ENCODE measurements around the gene MAD1L1. TPM values are rescaled to one million over a fixed set of nuclear protein-coding genes. Genes with fewer than 3 reads are reported as not detected.
A peak's percentile ranks its signal among the peaks of the same experiment; 100 is the strongest.

The MAD1L1 gene
- total RNA-seq, 1 donor from 2014 or later = 17.9 TPM

GRCh38 chr7:1949681-1950055, 283.1 kb downstream of the MAD1L1 start:
- intact Hi-C loops (cut with DNase I) = no loop called here
- ATAC-seq (ENCODE audit: poor library complexity) (no peak), DNase-seq (no peak)

- DNase-seq = peak; percentile 39
- intact Hi-C loops (cut with DNase I) = no loop called here
- no peak for ATAC-seq (ENCODE audit: poor library complexity)
Measured at GRCh38 chr7:1948887-1949680, 283.7 kb downstream of the MAD1L1 start.

DNA sequence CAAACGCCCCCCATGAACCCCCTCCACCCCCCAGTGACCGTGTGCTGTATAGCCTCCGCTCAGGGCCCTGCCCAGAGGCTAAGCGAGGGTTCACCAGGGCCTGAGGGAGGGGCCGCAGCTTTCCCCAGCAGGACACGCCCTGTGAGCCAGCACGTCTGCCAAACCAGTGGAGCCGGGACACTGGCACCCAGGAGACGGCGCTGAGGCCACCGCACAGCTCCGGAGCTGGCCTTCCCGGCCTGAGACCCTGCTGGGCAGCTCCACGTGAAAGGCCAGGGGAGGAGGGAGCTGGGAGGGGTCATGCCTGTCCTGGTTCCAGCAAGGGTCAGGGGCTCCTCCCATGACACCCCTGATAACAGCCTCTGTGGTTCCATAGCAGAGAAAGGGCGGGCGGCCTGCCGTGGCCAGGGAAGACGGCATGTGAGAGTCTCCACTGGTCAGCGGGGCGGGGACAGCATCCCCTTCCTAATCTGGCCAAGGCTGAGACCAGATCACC, 284.4 kb downstream of the MAD1L1 start:
- intact Hi-C loops (cut with DNase I) = no loop called here
- DNase-seq = peak; percentile 24
- ATAC-seq (ENCODE audit: poor library complexity) = no peak

- intact Hi-C loops (cut with DNase I) = no loop called here
- DNase-seq (peak; percentile 30), ATAC-seq (ENCODE audit: poor library complexity) (no peak)
Measured at GRCh38 chr7:1947586-1948217, 285.0 kb downstream of the MAD1L1 start.

- intact Hi-C loops (cut with DNase I) = no loop called here
- DNase-seq = peak; percentile 40
- no peak for ATAC-seq (ENCODE audit: poor library complexity)
Measured at GRCh38 chr7:1946773-1947450, 285.8 kb downstream of the MAD1L1 start.

- intact Hi-C loops (cut with DNase I) = no loop called here
- ATAC-seq (ENCODE audit: poor library complexity) (no peak), DNase-seq (peak; percentile 28)
Measured at GRCh38 chr7:1946025-1946772, 286.5 kb downstream of the MAD1L1 start.

DNA sequence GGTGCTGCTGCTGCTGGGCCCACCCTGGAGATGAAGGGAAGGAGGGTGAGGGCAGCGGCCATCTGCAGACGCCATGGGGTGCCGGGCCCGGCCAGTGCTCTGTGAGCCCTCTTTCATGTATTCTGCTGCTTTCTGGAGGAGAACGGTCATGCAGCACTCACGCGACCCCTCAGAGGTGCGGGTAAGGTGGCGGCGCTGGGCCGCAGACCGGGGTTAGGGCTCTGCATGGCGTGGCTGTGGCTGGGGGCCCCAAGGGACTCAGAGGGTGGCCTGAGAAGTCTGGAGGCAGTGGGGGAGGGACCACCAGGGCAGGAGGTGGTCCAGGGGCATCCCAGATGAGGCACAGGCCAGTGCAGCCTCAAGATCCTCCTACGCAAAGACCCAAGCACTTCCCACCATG, 287.2 kb downstream of the MAD1L1 start:
- intact Hi-C loops (cut with DNase I) = no loop called here
- DNase-seq (peak; percentile 13), ATAC-seq (ENCODE audit: poor library complexity) (no peak)

GRCh38 chr7:1944619-1945210, 288.0 kb downstream of the MAD1L1 start:
- intact Hi-C loops (cut with DNase I) = no loop called here
- peak; percentile 36 for DNase-seq
- ATAC-seq (ENCODE audit: poor library complexity) = no peak

GRCh38 chr7:1943933-1944618, 288.7 kb downstream of the MAD1L1 start:
- ATAC-seq (ENCODE audit: poor library complexity) = no peak
- intact Hi-C loops (cut with DNase I) = no loop called here
- DNase-seq = peak; percentile 21

DNA sequence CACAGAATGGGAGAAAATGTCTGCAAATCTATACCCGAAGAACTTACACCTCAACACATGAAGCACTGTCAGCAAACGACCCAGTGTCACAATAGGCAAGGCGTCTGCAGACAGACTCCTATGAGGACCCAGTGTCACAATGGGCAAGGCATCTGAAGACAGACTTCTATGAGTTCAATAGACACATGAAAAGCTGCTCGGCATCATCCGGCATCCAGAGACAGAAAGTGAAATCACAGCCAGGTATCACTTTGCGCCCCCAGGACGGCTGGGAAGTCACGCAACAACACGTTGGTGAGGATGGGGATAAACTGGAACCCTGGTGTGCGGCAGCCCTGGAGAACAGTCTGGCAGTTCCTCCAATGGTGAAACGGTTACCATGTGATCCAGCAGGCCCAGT, 289.4 kb downstream of the MAD1L1 start:
- intact Hi-C loops (cut with DNase I) = no loop called here
- DNase-seq (no peak), ATAC-seq (ENCODE audit: poor library complexity) (no peak)

DNA sequence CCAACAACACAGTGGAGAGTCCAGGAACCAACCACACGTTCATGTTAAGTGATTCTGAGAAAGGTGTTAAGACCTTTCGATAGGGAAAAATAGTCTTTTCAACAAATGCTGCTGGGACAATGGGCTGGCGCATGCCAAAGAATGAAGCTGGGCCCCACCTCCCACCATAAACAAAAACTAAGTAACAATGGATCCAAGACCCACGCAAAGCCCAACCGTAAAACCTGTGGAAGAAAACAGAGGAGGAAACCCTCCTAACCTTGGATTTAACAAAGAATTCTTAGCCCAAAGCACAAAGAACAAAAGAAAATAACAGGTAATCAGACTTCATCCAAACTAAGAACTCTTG, 289.8 kb downstream of the MAD1L1 start:
- ATAC-seq (ENCODE audit: poor library complexity) (no peak), DNase-seq (no peak)
- intact Hi-C loops (cut with DNase I) = no loop called here

DNA sequence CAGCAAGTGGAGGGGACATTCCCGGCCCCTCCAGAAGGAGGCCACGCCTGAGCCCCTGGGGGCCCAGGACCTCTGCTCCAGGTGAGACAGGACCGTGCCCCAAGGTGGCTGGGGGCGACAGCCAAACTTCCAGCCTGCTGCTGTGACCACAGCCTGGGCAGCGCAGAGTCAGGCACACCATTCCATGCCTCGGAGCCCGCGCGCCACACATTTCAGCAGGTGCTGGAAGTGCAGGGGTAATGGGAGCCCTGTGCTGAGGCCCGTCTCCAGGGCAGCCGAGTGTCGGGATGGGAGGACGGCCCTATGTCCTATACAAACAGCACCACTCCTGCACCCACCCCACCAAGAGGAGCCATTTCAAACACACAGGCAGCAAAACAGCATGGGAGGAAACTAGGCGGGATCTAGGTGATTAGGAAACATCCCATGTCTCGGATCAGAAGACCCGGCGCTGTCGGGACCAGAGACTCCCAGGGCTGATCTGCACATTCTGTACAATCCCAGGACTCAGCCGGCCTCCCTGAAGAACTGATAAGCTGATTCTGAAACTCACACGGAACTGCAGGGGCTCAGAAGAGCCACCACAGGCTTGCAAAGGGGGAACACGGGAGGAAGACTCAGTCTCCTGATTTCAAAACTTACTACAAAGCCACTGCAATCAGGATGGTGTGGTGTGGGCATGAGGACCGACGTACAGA, 290.4 kb downstream of the MAD1L1 start:
- DNase-seq (peak; percentile 30), ATAC-seq (ENCODE audit: poor library complexity) (no peak)
- intact Hi-C loops (cut with DNase I) = no loop called here

DNA sequence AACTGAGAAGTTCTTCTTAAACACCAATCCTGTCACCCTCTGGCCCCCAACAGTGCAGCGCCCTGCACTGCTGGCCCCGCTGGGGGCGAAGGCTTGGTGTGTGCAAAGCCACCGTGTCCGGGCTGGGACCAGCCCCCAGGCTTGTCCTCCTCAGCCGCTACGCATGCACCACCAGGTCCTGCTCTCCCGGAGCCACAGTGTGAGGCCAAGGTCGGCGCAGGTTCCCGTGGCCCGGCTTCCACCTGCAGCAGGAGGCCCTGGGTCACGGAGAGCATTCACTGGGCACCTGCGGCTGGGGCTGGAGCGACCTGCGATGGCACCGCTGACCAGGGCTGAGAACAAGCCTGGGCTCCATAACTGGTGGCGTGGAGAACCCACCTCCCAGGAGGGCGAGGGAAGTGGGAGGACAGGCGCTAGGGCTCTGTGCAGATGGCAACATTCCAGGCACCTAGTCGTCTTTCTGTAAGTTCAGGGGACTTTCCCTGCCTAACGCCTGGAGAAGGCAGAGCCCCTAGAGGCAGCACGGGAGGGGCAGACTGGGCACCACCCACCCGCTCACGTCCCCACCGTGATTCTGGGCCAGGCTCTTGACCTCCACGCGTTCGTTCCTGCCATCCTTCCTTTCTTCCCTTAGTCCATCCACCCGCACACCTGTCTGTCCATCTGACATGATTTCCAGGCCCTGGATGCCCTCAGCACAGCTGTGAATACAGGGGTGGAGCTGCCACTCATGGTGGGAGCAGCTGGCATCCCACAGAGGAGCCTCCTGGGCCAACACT, 291.1 kb downstream of the MAD1L1 start:
- DNase-seq (peak; percentile 37), ATAC-seq (ENCODE audit: poor library complexity) (no peak)
- intact Hi-C loops (cut with DNase I) = no loop called here

DNA sequence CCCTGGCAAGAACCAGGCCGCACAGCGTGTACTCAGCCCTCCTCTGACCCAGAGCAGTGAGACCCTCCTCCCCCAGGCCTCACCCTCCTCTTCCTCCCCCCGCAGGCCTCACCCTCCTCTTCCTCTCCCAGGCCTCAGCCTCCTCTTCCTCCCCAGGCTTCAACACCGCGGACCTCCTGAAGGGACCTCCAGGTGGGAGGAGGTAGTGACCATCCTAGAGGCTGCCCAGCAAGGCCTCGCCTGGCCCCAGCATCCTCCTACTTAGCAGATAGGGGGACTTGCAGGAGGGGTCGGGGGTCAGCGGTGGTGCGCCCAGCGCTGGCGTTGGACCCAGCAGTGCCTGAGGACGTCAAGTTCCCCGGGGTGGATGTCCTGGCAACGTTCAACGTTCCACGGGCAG, 291.9 kb downstream of the MAD1L1 start:
- peak; percentile 34 for DNase-seq
- ATAC-seq (ENCODE audit: poor library complexity) = peak; percentile 6
- intact Hi-C loops (cut with DNase I) = no loop called here

GRCh38 chr7:1940402-1940786, 292.4 kb downstream of the MAD1L1 start:
- intact Hi-C loops (cut with DNase I) = no loop called here

GRCh38 chr7:1939434-1940401, 293.0 kb downstream of the MAD1L1 start:
- peak; percentile 18 for ATAC-seq (ENCODE audit: poor library complexity)

More at GRCh38 chr7:1940402-1940786, 292.4 kb downstream of the MAD1L1 start:
- ATAC-seq (ENCODE audit: poor library complexity) (peak; percentile 77), DNase-seq (peak; percentile 81)

More at GRCh38 chr7:1939434-1940401, 293.0 kb downstream of the MAD1L1 start:
- peak; percentile 39 for DNase-seq
- intact Hi-C loops (cut with DNase I) = no loop called here
